Measurements from ENCODE around the gene ADAMTS2.
"Not testable (repeated sequence)": the region's sequence is repeated elsewhere in the genome, so short reads cannot be mapped to it uniquely, and the experiment has no call there.

Gene ADAMTS2

DNA sequence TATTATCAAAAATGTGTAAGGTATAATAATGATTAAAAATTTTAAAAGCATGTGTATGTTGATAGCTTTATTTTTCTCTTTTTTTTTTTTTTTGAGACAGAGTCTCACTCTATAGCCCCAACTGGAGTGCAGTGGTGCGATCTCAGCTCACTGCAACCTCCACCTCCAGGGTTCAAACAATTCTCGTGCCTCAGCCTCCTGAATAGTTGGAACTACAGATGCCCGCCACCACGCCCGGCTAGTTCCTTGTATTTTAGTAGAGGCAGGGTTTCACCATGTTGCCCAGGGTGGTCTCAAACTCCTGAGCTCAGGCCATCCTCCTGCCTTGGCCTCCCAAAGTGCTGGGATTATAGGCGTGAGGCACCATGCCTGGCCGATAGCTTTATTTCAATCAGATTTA is 20.9 kb downstream of the ADAMTS2 start:
- DNase-seq, result not testable (repeated sequence)

DNA sequence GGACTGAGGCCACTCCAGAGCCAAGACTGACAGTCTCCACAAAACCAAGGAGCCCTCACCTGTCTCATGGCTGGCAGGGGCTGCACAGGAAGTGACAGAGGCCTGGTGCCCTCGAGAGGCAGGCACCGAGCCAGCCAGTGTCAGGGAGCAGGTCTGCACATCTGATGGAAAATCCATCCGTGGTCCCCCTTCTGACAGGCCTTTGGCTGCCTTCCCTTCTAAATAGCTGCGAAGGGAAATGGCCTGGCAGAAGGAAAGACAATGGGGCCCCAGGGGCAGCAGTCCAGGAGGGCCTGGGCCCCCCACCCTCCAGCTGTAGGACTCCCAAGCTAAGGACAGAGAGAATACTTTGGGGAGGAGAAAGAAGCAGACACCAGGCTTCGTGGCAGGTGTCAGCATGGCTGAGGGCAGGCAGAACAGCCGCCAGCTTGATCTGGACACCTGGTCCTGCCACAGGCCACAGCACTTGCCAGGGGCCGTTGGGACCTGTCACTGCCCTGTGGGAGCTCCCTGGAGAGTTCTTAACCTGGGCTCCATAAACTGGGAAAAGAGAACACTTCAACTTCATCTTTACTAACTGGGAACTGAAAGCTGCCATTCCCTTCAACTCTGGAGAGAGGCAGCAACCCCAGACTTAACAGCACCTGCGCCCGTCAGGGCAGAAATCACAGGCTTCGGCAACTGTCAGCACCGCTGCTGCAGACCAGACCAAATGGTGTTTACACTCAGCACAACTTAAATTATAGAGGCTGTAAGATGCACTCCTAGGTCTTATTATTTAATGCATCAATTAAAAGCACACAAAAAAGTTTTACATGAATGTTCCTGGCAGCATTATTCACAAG is 22.0 kb downstream of the ADAMTS2 start:
- no peak for DNase-seq

DNA sequence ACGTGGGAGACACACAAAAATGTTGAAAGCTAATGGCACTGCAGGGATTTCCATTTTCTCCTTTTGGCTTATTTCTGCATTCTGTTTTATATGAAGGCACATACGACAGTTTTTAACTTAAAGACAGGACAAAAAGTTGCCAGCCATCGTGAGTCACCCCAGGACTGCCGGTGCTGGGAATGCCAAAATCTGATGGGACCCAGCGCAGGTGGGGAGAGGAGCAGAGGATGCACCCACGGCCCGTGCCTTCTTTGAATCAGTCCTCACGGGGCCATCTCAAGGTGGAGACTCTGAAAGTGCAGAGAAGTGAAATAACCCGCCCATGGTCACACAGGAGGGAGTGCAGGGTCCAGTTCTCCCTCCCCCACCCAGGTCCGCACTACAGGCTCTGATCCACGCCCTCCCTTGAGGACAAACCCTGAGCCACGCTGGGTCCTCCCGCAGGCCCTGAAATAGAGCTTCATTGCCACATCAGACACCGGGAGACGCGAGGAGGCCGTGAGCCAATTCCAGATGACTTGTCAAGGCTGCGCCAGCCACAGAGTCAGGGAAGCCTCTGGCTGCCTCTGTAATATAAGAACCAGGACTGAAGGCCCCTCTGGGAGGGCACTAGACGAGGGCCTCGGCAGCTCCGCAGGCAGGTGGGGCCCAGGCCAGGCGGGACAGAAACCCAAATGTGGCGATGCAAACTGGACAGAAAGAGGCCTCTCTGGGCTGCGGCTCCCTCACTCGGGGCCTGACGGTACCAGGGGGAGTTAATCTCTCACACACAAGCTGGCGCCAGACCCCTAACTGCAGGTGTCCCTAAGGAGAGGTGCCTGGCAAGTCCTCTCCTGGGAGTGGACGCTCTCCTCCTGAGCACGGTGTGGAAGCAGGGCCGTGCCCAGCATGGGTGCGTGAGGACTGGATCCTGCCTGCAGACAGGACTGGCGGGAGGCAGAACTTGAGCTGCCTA is 22.9 kb downstream of the ADAMTS2 start:
- DNase-seq, result no peak

DNA sequence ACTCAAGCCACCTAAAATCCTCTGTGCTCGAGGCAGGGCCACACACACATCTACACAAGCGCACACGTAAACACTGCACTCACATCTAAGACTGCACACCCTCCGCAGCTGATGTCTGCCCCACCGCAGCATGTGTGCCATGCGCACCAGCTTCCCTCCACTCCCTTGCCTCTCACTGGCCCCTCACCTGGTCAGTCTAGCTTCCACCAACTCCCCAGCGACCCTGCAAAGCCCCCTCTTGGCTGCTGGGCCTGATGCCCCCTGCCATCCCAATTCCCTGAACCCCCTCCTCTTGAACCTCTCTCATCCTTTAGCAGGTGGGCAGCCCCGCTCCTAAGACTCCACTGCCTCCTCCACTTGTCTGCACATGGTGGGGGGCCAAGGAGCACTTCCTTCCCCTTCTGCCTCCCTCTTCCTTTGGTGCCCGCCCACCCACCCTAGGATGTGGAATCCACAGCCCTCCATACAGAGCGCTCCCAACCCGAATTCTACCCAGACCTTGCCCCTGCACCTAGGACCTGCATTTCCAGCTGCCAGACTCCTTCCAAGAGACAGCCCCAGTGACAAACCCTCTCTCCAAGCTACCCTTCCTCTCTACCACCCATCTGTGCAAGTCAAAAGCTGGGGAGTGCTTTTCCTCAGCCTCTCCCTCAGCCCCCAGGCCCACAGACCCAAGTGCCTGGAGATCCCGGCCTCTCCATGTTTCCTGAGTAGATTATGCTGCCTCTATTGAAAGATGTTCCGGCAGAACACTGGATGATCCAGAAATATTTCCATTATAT is 23.9 kb downstream of the ADAMTS2 start:
- no peak for DNase-seq

DNA sequence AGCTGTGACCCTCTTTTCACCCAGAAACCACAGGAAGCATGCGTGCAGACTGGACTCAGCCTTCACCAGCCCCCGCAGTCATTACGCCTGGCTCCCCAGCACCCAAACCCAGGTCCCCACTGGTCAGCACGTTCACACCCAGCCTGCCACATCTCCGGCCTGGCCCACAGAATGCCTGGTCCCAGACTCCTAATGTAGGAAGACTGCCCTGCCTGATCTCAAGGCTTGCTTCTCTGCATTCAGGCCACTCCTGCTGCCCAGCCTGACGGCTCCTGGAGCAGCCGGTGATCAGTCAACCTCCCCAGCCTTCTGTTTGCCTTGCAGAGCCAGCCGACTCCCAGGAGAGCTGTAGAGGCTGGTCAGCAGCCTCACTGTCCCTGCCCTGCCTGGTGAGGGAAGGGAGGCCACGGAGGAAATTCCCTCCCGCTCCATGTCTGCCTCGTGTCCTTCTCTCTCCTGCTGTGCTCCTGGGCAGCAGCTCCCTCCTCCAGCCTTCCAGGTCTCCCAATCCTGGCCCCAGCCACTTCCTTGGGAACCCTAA is 25.4 kb downstream of the ADAMTS2 start:
- no peak for DNase-seq

DNA sequence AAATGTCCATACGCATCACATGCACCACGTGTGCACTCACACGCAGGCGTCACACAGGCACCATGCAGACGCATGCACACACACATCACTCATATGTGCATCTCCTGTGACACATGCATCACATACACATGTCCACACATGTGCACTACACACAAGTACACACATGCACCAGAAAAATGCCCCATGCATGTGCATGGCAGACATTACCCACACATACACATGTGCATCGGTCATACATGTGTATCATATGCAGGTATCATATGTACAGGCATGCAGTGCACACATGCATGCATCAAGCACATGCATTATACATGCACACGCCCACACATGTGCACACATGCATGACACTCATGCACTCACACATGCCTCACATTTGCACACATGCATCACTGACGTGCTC is 26.1 kb downstream of the ADAMTS2 start:
- DNase-seq, result no peak

DNA sequence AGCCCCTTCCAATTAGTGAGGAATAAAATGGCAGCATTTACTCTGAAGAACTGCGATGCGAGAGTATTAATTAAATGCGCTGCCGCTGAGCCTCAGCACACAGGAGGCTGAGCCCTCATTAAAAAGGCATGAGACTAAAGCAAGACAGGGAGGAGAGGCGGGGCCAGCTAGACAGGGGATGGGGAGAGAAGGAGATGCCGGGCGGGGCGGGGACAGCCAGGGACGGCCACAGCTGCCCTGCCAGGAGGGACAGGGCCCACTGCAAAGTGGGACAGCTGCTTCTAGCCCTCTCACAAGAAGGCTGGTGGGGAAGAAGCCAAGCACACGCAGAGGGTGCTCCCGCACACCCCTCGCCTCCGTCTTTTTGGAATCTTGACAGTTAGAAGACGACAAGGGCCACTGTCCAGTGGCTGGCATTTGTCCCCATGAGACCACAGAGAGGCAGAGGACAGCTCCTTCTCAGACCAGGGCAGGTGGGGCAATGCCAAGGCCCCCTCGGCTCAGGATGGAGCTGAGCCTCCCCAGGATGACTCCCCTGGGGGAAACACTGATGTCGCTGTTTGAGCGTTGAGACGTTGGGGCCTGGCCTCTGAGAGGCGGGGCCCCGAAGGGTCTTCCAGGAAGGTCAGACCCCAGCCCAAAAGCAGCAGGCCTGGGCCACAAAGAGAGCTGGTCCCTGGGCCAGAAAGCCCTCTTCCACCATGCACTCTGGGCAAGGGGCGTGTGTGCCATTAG is 26.9 kb downstream of the ADAMTS2 start:
- no peak for DNase-seq

DNA sequence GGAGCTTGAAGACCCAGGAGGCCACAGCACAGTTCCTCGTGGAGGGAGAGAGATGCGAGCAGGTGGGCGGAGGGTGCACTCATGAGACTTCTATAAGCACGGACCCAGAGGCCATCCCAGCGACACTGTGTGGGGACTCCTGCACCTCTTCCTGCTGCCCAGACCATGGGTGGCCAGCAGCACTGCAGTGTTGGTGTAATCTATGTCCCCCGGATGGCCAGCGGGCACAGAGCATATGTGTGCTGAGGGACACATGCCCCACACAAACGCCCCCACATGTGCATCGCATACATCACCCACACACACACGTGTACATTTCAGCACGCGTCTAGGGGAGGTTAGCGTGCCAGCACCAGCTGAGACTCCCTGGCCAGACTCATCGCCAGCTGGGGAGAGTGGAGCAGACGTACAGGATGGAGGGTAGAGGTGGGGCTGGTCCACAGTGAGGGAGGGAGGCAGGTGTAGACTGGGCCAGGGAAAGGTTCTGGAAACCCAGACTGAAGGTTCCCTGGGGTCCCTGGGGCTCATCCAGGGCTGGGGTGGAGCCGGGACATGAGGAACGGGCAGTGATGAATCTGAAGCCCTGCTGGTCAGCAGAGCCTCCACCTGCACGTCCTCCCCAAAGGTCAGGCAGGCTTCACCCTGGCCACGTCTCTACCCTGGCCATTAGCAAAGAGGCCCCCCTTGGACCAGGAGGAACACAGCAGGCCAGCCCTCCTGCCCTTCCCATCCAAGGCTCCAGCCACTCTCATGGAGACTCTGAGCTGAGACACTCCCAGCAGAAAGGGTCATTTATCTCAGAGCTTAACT is 27.6 kb downstream of the ADAMTS2 start:
- DNase-seq, result no peak

DNA sequence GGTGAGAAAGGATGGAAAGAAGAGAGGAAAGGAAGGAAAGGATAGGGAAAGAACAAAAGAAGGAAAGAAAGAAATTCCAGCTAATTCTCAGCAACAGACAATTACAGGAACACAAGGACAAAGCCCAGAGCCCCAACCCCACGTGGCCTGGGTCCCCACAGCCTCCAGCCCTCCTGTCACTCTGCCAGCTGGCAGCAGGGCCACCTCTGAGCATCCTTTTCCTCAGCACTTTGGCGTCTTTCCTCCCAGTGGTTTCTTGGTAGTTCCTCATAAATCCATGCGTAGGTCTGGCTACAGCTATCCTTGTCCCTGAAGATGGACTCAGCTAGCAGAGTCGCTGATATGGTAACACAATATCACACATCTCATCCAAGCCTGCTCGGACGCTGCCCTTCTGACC is 28.3 kb downstream of the ADAMTS2 start:
- DNase-seq, result no peak

DNA sequence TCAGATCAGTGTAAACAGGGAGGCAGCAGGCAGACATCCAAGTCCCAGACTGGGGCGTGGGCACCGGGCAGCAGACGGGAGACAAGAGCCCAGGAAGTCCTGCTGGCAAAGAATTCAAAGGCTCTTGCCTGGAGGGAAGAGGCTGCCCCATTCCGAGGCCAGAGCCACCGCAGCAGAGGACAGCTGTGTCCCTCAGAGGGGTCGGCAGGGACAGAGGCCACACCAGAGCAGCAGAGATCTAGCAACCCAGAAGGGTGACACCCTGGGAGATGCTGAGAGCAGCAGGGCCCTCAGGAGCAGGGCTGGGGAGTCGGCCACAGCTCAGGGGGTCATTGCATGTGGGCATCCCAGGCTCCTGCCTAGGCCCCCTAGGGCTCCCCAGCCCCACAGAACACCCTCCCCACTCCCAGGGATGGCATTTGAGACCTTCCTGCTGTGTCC is 29.1 kb downstream of the ADAMTS2 start:
- no peak for DNase-seq

DNA sequence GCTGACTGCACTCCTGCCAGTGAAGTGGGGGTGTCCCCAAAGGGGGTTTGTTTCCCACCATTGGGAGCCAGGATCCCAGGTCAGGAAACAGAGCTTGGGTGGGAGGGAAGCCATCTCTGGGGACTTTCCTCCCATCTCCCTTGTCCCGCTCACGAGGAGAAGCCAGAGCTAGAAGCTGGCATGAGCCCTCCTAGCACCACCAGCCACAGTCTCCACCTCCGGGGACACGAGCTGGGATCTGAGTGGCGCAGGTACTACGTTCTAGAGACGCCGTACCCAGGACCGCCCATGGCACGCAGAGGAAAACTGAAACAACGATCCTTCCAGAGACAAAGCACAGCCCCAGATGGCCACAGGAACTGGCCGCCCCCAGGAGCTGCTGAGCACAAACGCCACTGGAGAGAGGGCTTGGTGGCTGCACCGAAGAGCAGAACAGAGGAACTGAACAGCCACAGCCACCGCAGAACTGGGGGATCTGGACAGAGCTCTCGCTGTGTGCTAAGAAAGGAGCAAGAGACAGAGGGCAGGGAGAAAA is 29.8 kb downstream of the ADAMTS2 start:
- no peak for DNase-seq

DNA sequence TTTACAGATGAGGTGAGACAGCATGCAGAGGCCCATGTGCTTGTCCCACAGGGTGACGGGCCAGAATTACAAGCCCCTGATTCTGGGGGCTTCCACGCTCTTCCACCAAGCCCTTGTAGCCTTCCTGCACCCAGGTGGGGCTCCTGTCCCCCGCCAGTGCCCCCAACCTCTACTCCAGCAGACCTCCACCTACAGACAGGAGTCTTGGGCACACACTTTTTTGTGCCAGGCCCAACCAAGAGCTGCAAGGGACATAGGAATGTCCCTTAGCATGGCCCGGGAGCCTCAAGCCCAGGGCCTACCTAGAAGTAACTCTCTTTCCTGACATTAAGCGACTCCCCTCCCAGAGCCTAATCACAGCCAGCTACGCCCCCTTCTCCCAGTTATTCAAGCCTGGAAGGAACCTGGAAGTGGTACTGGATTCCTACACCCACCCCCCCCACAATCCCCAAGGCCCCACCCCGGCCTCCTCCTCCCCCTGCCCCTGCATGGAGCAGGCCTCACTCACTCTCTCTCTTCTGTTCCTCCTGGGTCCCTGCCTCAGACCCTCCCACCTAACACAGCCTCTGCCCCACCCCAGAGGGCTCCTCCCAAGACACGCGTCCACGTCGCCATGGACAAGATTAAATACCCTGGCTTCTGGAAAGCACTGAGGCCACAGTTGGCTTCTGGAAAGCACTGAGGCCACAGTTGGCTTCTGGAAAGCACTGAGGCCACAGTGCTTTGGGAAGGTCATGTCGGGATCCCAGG is 30.5 kb downstream of the ADAMTS2 start:
- DNase-seq, result no peak

DNA sequence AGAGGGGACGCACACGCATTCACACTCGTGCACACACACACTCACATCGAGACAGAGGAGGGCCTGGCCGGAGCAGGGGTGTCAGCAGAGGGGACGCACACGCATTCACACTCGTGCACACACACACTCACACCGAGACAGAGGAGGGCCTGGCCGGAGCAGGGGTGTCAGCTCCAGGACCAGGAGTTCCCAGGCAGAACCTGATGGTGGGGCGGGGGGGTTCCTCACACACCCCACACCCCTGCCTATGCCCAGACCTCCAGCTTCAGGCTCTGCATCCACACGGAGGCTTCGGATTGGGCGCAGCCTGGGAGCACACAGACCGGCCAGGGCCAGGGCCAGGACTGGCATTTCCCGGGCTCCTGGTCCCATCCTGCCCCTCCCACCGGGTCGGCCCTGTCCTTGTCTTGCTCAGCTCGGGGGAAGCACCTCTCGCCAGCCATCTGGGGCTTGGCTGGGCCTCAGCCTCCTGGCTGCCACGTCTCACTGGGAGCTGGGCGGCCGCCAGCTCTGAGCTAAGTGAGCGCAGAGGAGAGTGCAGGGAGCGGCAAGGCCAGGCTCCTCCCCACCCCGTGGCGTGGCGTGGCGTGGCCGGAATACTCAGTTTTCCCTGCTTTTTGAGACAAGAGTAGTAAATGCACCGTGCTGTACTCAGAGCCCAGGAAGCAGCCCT is 31.3 kb downstream of the ADAMTS2 start:
- DNase-seq, result no peak

DNA sequence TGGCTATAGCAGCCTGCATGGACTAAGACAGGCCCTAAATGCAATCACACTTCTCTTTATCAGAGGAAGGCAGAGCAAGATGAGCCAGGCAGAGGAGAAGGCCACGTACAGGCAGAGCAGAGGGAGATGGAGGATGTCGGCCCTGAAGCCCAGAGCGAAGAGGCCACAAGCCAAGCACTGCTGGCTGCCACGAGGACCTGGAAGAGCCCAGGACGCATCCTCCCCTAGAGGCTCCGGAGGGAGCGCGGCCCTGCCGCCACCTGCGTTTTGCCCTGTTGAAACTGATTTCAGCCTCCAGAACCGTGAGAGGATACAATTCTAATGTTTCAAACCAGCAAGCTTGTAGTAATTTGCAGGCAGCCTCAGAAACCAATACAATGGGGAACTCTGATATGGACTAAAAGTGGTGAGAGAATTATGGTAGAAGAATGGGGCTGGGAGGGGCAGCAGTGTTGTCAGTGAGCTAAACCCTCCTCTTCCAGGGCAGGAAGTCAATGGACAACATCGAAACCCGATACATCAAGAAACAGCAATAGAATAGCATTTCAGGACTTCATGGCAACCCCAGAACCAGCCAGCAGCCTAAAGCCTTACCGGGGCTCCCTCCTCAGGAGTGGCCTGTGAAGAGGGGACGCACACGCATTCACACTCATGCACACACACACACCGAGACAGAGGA is 32.6 kb downstream of the ADAMTS2 start:
- no peak for DNase-seq

DNA sequence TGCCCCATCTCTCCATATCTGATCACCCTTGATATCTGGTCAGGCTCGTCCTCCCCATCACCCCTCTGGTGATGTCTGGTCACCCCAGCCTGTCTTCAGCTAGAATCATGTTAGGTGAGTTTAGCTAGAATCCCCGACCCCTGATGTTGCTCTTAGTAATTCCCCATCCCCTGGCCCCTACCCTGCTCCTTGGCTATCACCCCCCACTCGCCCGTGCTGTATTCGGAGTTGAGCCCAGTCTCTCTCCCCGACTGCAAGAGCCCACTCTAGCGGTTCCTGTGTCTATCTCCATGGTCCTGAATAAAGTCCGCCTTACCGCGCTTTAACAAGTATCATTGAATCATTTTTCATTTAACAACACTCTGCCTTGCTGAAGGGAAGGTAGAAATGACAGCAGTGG is 33.7 kb downstream of the ADAMTS2 start:
- DNase-seq, result no peak

DNA sequence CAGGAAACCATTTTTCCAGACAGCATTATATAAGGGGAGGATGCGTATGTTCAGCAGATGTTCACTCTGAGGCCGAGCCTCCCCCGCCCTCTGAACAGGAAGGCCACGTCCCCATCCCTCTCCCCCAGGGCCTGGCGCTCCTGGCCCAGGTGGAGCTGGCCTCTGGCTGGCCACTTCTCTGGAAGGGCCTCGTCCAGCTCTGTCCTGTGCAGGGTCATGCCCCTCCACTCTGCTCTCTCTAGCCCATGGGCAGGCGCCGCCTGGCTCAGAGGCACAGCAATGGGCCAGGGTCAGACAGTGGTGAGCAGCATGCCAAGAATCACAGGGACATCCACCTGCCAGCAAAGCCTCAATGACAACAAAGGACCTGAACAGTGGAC is 34.2 kb downstream of the ADAMTS2 start:
- DNase-seq, result no peak

DNA sequence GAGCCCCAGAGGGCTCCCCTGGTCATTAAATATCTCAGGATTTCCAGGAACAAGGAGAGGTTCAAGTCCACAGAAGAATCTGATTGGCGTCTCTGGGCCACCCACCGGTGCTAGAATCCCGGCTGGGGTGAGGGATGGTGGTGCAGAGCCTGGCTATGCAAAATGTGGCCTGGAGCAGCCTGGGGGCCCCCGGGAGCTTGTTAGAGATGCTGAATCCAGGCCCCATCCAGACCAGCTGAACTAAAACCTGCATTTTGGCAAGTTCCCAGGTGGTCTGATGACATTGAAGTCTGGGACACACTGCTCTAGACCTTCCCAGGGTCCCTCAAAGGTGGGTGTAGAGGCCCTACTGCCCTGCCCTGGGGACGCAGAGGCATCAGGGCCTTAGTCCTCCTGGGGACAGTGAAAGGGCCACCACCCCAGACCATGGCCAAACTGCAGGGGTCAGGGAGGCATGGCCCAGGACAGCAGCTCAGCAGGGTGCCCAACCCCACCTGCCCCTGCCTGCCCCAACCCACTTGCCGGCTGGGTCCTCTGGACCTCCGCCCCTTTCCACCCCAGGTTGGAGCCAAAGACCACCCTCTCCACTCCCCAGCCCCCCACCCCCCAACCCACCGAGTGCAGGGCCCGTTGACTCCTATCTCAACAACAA is 34.7 kb downstream of the ADAMTS2 start:
- no peak for DNase-seq

DNA sequence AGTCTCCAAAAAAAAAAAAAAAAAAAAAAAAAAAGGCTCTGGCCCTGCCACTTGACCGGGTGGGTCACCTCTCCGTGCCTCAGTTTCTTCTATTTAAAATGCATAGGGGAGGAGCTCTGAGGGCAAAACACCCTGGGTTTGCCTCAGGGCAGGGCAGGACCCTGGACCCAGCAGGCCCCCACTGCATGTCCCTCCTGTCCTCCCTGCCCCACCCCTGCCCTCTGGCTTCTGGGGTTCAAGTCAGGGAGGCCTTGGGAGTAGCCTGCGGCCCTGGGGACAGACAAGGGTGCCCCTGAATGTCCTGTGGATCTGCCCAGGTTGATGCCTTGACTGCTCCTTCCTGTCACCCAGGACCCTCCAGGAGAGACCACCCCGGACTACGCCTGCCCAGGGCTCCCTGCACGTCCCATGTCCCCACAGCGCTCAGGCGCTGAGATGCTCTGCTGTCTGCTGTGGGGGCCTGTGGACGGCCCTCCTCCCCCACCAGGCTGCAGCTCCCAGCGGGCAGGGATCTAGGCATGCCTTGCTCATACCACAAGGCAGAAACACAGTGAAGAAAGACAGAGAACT is 35.4 kb downstream of the ADAMTS2 start:
- DNase-seq, result no peak

Data from activated CD4-positive, CD25-positive, alpha-beta regulatory T cell treated with anti-CD3 and anti-CD28 coated beads, Interleukin-2, amount 50 U/mL, for 72 hours (primary cell).